HG02938 (cell line): Measurements from ENCODE around the gene CD2.

Experiments
- ATAC-seq: cut with Tn5 transposase; IDR thresholded peaks from one replicate; pipeline ENCODE4 v1.9.1; 2021; ENCODE audit warnings: mild to moderate bottlenecking, moderate library complexity; ENCODE audit not compliant: unreplicated experiment

Gene CD2

GRCh38 chr1:116771997-116772647 is 17.9 kb downstream of the CD2 start:
- no peak for ATAC-seq

- ATAC-seq, result no peak
Observed at GRCh38 chr1:116772648-116773045, 18.4 kb downstream of the CD2 start.

DNA sequence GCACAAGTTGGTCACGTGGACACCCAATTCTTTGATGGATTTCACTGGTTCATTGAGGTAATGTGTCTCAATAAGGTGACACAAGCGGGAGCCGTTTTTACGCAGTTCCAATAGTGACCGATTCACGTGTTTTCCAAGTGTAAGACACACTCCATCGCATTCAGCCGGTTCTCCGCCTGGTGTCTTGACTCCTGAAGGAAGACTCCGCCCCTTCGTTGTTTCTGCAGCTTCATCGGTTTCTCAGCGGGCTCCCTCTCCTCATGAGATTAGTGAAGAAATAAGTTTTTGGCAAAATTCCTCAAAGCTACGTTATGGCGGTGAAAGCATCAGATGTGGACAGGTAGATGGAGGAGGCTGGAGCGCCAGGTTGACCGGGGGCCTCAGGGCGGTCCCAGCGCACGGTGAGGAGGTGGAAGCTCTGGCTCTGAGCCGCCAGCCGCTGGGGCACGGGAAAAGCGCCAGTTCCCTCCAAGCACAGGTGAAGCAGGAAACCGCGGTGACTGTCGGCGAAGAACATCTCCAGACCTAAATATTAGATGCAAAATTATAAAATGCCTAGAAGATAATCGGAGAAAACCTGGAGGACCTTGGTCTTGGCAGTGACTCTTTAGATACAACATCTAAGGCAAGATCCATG is 21.0 kb downstream of the CD2 start:
- ATAC-seq, result no peak

- peak; percentile 52 for ATAC-seq
Observed at GRCh38 chr1:116777831-116778830, 23.9 kb downstream of the CD2 start.

GRCh38 chr1:116781034-116781433 is 26.8 kb downstream of the CD2 start:
- ATAC-seq, result no peak

DNA sequence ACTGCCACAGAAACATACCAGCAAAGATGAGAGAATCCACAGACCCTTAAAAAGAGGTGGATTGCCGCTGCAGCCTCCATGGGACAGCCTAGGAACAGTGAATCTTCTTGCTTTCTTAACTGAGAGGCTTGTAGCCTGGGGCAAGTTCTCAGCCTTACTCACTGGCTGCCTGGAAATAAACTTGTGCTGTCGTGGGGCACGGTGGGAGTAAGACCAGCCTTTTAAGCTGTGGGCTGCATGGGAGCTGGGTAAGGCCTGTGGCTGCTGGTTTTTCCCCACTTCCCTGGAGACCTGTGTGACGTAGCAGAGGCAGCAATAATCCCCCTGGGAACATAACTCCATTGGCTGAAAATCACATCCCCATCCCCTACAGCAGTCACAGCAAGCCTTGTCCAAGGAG is 30.8 kb downstream of the CD2 start:
- ATAC-seq, result no peak

- no peak for ATAC-seq
Observed at GRCh38 chr1:116786049-116786448, 31.8 kb downstream of the CD2 start.

DNA sequence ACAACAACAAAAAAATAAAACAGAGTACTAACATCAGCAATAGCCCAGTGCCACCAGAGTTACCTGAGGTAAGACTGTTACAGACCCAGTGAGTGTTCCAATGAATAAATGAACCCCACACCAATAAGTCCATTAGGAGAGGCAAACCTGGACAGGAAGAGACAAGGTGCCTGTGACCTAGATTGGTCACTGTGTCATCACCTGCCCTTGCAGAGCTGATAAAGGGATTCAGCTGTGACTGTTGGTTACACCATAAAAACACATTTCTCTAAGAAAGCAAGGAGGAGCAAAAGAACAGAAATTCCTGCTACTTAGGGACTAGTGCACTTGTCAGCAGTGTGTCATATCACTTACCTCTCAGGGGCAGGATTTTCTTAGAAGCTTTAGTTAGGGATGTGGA is 37.5 kb downstream of the CD2 start:
- no peak for ATAC-seq

DNA sequence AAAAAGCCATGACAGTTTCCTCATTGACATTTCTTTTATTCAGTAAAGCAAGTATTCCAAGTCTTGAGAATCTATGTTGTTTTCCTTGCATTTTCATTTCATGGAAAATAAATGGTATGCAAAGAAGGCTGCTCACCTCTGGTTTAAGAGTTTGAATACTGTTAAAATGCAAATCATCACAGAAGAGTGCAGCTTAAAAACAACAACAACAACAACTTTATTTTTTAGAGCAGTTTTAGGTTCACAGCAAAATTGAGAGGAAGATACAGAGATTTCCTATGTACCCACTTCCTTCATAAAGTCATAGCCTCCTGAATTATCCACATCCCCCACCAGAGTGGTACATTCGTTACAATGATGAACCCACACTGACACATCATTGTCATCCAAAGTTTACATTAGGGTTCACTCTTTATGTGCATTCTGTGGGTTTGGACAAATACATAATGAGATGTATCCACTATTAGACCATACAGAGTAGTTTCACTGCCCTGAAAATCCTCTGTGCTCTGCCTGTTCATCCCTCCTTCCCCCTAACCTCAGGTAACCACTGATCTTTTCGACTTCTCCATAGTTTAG is 39.2 kb downstream of the CD2 start:
- no peak for ATAC-seq

DNA sequence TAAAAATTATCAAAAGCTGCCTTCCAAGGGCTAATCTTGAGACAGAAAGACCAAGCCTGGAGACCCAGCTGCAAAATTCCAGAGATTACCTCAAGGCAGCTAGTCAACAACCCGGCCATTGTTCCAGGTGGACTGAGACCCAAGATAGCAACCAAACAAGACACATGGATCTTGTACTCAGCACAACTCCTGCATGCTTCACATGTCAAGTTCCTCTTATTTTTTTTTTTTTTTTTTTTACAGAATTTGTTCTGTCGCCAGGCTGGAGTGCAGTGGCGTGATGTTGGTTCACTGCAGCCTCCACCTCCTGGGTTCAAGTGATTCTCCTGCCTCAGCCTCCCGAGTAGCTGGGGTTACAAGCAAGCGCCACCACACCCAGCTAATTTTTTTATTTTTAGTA is 40.1 kb downstream of the CD2 start:
- ATAC-seq, result no peak

GRCh38 chr1:116794804-116795481 is 40.7 kb downstream of the CD2 start:
- peak; percentile 93 for ATAC-seq

GRCh38 chr1:116795482-116795829 is 41.2 kb downstream of the CD2 start:
- no peak for ATAC-seq

- no peak for ATAC-seq
Observed at GRCh38 chr1:116804736-116805135, 50.5 kb downstream of the CD2 start.

DNA sequence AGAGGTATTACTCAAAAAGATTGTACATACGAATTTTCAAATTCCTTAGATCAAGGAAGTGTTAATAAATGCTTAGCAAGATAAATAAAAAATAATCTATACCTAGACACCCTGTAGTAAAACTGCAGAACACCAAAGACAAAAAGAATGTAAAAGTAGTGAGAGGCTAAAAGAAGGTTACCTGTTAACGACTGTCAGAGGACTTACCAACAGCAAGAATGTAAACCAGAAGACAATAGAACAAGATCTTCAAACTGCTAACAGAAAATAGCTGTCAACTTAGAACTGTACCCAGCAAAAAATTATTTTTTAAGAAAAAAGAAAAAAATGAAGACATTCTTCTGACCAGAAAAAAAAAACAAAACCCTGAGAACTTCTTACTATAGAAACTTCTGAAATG is 51.2 kb downstream of the CD2 start:
- ATAC-seq, result no peak

- ATAC-seq, result no peak
Observed at GRCh38 chr1:116806245-116806644, 52.0 kb downstream of the CD2 start.

DNA sequence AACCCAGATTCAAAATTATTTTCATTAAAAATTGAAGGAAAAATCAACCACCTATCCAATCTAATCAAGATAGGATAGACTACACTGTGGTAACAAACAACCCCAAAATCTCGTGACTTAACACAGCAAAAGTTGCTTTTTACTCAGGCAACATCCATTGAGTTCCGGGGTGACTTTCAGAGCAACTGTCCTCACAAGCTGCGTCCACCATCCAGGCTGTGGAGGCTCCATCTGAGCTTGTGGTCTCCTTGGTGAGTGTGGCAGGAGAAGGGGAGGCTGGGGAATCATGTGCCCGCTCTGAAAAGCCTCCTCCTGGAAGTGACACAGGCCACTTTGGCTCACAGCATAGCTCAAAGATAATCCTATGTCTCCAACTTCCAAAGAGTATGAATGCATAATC is 52.4 kb downstream of the CD2 start:
- no peak for ATAC-seq

DNA sequence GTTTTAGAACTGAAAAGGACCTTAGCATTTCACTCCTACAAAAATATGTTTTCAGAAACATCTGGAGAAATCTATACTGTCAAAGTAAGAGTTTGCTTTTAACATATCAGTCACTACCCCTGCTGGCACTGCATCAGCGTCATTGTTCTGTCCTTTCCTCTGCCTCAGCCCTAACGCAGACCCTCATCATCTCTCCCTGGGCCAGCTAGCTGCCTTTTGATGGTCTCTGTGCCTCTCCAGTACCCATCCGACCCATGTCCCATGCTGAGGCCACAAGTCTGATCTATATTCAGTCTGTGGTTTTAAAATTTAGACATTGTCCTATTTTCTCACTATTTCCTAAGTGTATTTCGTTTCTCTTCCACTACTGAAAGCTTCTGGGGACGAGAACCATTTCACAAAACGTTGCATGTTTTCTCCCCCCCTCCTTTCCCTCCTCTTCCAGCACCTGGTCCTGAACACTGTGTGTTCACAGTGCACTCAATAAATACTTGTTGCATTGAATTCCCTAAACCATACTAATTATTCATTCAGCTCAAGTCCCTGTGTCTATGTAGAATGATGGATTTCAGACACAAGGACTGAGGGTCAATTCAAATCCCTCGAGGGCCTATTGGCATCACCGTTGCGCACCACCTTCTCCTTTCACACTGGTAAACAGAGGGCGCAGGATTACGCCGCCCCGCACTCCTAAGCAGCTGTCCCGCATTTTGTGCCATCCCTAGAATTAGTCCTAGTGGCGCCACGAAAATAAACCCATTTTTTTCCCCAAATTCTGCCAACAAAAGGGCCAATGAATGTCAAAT is 53.4 kb downstream of the CD2 start:
- no peak for ATAC-seq

DNA sequence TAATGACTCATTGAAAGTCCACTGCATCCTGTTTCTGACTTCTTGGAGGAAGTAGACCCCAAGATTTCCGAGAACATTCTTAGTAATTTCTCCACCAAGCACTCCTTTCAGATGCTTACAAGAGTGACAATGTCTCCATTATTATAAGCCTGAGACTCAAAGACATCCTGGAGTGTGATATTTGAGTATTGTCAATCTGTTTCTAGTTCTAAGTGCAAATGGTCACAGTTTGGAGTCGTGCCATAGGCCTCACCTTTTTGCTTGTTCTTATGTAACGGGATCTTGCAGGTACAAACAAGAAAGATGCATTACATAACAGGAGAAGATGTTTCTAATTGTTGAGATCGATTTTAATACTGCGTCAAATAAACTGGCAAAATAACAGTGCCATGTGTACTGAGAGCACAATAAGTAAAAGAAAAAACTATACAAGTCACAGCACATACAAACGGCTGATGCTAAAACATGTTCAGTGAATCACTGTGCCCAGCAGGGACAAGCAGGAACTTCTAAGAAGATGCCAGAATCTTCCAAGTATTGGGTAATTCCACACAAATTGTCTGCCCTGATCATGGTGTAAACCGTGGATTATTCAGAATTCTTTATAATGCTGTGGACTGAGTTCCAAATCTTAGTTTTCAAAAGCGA is 54.1 kb downstream of the CD2 start:
- ATAC-seq, result no peak

- no peak for ATAC-seq
Observed at GRCh38 chr1:116808848-116809508, 54.7 kb downstream of the CD2 start.
